ENCODE measurements around the gene HLA-DQA1. TPM values are rescaled to one million over a fixed set of nuclear protein-coding genes. Genes with fewer than 3 reads are reported as not detected.
"Not testable (repeated sequence)": the region's sequence is repeated elsewhere in the genome, so short reads cannot be mapped to it uniquely, and the experiment has no call there.

The HLA-DQA1 gene
- total RNA-seq, 1 experiment from 2014 or later = not detected

DNA sequence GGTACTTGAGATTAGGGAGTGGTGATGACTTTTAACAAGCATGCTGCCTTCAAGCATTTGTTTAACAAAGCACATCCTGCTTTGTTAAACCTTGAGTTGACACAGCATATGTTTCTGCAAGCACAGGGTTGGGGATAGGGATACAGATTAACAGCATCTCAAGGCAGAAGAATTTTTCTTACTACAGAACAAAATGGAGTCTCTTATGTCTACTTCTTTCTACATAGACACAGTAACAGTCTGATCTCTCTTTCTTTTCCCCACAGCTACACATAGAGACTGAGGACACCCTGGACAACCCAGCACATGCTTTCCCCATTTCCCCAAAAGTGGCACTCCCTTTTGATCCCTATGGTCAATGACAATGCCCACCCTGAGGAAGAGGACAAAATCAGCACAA lies 20.6 kb downstream of the HLA-DQA1 start:
- DNase-seq (ENCODE audit: low read depth) = not testable (repeated sequence)

DNA sequence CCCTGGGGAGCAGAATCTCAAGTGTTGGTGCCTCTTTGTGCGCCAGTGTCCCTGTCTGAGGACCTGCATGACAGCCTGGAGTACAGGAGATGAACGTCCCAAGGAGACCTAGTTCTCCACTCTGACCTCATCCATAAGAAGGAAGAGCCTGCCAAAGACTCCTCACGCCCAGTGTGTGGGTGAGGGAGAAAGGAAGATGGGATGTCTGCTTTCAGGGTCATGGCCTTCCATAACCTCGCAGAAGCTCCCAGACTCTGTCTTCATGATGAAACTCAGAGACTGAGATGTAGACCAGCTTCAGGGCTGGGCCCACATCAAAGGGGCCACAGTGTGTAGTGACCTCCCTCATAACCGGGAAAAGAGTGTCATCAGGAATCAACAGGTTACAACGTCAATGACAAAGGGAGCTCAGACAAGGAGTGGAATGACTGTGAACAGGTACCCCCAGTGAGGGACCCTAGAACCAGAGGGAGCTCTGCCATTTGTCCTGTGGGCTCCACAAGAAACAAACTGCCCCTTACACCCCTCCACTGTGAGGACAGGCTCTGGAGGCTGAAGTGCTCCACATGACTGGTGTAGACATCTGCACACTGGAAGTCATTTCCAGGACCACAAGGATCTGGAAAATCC lies 21.2 kb downstream of the HLA-DQA1 start:
- DNase-seq (ENCODE audit: low read depth) = no peak

DNA sequence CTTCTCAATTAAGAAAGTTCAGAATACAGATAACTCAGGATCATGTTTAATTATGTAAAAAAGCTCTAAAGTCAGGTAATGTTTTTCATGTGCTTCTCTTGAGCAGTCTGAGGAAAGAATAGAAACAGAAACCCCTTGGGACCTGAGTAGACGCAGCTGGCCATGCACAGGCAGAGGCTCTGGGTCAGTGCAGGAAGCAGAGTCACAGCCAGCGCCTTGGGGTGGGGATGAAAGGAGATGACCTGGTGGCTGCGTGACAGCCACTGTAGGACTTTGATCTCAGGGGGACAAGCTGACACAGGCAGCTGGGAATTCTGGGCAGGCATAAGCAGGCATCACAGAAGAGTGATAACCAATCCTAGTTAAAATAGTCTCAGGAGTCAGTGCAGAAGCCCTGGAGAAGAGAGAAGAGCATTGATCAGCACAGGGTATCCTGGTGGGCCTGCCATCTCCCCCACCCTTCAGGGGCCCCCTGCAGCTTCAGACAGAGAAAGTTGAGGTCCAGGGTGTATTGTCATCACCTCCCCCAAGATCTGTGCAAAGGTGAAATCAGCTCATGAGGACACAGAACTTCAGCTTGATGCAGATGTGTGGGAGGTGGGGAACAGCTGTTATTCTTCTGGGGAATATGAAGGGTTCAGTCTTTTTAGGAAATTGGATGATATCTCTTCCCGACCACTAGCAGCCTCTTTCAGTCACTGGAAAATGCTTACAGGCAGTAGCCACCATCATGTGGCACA lies 22.8 kb downstream of the HLA-DQA1 start:
- no peak for DNase-seq (ENCODE audit: low read depth)

DNA sequence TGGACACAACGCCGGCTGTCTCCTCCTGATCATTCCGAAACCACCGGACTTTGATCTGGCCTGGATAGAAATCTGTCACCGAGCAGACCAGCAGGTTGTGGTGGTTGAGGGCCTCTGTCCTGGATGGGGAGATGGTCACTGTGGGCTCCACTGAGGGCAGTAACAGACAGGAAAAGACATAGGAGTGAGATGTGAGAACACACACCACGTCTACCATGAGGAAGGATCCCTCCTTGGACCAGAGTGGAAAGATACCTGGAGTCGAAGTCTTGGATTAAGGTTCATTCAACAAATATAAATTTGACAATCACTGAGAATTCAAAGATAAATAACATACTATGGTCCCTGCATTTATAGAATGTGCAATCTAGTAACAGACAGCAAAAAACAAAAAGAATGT lies 24.9 kb downstream of the HLA-DQA1 start:
- no peak for DNase-seq (ENCODE audit: low read depth)

DNA sequence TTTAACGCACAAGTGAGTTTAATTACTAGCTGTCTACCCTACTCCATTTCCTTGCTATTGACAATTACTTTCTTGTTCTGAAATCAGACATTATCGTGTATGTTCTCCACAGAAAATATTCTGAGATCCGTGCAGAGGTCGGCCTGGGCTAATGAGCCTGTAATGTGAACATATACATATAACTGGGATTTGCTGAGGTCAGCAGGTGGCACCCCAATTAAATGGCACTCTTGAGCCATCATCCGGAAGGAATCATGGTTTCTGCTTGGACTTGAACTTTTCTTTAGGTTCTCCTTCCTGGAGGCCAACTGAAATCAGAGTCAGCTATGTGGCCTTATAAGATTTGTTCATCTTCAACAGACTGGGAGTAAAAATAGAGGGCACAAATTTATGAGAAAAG lies 25.6 kb downstream of the HLA-DQA1 start:
- no peak for DNase-seq (ENCODE audit: low read depth)

DNA sequence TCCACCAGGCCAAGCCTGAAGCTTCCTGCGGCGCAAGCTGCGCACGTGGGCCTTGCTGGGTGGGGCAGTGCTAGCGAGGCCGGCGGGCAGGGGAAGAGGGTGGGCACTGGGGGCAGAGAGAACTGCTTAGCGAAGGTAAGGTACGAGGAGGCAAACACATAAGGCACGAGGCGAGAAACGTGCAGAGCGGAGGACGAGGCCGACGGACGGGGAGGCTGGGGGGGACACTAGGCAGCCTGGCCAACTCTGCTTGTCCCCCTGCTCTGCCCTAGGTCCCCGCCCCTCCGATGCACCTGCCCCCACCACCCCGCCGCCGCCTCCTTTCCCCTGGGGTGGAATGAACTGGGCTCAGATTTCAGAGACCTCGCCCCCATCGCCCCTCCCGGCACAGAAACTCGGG lies 27.1 kb downstream of the HLA-DQA1 start:
- DNase-seq (ENCODE audit: low read depth) = no peak

DNA sequence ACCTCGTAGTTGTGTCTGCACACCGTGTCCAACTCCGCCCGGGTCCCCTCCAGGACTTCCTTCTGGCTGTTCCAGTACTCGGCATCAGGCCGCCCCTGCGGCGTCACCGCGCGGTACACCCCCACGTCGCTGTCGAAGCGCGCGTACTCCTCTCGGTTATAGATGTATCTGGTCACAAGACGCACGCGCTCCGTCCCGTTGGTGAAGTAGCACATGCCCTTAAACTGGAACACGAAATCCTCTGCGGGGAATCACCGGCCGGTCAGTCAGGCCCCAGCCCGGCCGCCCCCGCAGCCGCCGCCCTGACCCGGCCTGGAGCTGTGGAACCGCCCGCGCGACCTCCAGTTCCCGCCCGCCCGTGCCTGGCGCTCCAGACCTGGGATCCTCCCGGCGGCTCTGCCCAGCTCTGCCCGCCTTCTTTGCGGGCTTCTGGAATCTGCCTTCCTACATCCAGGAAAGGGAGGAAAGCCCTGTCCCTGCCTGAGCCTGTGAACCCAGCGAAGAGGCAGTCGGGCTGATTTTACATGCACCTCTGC lies 27.7 kb downstream of the HLA-DQA1 start:
- DNase-seq (ENCODE audit: low read depth) = no peak

DNA sequence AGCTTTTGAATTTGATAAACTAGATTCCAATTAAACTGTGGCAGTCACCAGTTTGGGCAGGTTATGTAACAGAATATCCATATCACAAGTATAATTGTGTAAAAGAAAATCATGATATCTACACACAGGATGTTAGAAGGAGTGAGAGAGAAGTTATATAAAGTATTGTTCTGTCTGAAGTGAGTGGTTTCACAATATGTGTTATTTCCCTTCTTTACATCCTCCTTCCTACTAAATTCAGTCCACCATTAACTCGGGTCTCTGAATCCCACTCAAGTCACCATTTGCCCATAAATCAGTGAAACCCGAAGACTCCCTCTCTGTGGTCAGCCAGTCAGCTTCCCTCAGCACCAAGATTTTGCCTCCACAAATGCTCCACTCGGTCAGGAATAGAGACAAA lies 28.5 kb downstream of the HLA-DQA1 start:
- no peak for DNase-seq (ENCODE audit: low read depth)

DNA sequence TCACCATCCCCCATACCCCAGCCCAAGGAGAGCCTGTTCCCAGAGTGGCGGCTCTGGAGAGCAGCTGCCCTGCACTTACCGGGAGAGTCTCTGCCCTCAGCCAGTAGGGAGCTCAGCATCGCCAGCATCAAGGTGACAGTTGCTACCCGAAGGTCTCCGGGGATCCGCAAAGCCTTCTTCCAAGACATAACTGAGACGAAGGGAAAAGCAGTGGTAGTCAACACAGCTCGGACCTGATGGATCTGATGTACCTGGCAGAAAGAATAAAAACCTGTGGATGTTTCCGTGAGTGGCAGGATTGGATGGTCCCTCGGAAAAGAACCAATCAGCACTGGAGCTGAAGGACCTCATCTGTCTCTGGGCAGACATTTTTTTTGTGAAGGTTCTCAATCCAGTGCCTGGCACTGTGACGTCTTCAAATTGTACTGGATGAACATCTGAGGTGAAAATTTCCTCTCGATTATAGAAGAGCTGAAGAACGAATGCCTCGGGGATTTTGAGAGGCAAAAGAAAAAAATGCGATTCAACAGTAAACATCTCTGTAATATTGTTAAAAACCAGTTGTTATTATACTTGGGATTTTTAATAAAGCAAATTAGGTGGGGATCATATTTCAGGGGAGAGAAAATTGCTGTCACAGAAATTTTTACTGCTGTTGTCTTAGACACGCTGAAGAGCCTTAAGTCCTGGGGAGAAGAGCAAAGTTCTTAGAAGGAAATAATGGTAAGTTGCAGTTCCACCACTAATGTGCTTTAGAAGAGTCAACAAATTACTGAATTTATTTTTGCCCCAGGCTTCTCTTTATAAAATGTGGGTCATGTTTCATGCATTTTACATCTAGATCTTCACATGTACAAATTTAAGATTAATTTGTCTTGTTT lies 29.5 kb downstream of the HLA-DQA1 start, which contains the start of gene HLA-DQB1:
Gene HLA-DQB1 (minus strand): TSS at position 238 of the 881 bp plus-strand sequence. CDS start 50 bp downstream, at position 188.
- peak; percentile 6 for DNase-seq (ENCODE audit: low read depth)

DNA sequence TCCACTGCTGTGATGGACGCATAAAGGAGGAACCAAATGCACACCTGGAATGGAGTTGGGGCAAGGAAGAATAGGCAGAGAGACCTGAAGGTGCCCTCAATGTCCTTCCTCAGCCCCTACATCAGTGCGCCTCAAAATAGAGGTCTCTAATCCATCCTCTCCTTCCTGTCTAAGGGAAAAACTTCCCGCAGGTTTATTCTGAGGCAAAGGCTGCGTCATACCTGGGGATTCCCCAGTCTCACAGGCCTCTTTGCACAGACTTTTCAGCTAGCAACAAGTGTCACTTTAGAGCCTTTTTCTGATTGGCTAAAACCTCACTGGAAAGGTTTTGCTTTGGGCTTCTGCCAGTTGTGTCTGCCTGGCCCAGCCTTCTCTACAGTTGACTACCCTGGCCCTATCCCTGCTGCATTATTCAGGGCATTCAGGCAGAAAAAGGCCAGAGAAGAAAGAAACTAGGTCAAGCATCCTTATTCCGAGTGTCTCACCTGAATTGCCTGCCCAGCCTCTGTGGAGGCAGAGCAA lies 31.1 kb downstream of the HLA-DQA1 start:
- DNase-seq (ENCODE audit: low read depth) = no peak

DNA sequence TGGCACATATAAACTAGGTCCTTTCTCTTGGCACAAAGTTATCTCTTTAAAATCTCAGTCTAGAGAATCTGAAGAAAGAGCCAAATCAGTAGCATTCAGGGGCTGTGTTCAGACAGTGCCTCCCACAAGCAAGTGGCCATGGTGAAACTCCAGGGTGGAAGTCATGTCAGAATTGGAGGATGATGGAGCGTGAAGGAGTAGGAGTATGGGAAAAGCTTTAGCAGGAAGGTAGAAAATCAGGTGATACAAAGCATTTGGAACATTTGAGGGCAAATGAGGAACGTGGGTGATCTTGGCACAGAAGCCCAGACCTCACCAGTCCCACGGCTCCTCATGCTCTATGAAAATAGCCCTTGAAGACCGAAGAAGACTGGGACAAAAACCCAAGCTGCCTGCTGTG lies 32.0 kb downstream of the HLA-DQA1 start:
- no peak for DNase-seq (ENCODE audit: low read depth)

DNA sequence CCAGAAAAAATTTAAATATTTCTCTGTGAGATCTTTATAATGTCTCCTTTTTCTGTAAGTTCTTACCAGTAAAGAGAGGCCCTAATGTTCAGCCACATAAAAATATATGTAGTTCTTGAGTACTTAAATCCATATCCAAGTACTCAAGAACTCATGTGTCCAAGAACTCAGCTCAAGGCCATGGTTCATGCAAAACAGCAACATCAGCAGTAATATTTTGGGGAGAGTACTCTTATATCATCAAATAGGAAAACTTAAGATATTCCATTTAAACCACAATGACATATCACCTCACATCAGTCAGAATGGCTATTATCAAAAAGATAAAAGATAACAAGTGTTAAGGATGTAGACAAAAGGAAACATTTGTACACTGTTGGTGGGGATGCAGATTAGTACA lies 32.7 kb downstream of the HLA-DQA1 start:
- no peak for DNase-seq (ENCODE audit: low read depth)

DNA sequence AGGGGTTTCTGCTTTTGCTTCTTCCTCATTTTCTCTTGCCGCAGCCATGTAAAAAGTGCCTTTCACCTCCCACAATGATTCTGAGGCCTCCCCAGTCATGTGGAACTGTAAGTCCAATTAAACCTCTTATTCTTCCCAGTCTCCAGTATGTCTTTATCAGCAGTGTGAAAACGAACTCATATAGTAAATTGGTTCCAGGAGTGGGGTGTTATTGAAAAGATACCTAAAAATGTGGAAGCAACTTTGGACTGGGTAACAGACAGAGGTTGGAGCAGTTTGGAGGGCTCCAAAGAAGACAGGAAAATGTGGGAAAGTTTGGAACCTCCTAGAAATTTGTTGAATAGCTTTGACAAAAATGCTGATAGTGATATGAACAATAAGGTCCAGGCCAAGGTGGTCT lies 34.7 kb downstream of the HLA-DQA1 start:
- not testable (repeated sequence) for DNase-seq (ENCODE audit: low read depth)

DNA sequence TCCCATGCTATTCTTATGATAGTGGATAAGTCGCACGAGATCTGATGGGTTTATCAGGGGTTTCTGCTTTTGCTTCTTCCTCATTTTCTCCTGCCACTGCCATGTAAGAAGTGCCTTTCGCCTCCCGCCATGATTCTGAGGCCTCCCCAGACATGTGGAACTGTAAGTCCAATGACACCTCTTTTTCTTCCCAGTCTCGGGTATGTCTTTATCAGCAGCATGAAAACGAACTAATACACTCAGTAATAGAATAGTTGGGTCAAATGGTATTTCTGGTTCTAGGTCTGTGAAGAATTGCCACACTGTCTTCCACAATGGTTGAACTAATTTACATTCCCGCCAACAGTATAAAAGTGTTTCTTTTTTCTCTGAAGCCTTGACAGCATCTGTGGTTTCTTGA lies 36.9 kb downstream of the HLA-DQA1 start:
- not testable (repeated sequence) for DNase-seq (ENCODE audit: low read depth)

DNA sequence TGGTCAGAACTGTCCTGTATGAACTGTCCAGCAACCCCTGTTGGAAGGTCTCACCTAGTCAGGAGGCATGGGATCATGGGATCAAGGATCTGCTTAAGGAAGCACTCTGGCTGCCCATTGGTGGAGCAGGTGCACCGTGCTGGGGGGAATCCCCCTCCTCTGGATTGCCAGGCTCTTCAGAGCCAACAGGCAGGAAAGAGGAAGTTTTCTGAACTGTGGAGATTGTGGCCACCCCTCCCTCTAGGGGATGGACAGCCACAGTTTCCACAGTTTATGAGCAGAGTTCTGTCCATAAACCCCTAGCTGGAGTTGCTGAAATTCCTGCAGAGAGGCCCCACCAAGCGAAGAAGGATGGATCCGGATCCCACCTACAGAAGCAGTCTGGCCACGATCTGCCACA lies 42.3 kb downstream of the HLA-DQA1 start:
- no peak for DNase-seq (ENCODE audit: low read depth)

DNA sequence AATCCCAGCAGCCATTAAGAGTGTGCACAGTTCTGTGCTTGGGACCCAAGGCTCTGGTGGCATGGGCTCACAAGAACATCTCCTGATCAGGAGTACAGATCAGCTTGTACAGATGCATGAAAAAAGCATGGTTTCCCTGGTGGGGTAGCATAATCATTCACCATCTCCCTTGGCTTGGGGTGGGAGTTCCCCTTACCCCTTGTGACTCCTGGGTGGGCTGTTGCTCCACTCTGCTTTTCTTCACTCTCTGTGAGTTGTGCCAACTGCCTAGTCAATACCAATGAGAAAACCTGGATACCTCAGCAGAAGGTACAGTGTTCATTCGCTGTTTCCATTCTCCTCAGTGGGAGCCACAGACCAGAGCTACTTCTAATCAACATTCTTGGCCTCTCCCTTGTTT lies 42.8 kb downstream of the HLA-DQA1 start:
- no peak for DNase-seq (ENCODE audit: low read depth)

DNA sequence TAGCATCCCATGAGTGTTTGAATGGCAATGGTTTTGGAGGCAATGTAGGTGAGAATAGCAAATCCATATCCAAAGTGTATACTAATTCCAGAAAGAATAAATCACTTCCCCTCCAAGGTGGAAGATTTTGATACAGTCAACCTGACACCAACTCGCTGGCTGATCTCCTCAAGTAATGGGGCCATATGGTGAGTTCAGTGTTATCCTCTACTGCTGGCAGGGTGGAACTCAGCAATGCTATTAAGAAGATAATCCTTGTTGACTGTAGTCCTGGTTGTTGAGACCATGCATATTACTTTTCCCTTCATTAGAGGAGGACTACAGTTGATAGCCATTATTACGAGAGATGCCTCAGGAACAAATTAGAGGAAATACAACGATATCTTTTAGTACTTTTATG lies 47.0 kb downstream of the HLA-DQA1 start:
- DNase-seq (ENCODE audit: low read depth) = no peak

DNA sequence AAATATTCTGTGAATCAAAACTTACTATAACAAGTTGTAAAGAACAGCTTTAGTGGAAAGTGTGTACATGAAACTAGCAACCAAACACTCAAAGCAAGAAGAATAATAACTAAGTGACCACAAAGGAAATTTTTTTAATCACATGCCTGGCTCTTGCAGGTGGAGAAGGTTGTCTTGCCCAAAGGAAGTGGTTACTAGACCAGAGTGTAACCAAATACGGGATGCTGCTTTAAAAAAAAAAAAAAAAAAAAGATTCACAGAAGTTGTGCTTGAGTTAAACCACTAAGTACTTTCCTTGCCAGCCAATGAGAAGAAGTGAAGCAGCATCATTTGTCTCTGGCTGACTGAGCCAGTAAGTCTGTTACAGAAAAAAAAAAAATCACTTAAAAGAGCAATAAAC lies 48.4 kb downstream of the HLA-DQA1 start:
- DNase-seq (ENCODE audit: low read depth) = peak; percentile 45

DNA sequence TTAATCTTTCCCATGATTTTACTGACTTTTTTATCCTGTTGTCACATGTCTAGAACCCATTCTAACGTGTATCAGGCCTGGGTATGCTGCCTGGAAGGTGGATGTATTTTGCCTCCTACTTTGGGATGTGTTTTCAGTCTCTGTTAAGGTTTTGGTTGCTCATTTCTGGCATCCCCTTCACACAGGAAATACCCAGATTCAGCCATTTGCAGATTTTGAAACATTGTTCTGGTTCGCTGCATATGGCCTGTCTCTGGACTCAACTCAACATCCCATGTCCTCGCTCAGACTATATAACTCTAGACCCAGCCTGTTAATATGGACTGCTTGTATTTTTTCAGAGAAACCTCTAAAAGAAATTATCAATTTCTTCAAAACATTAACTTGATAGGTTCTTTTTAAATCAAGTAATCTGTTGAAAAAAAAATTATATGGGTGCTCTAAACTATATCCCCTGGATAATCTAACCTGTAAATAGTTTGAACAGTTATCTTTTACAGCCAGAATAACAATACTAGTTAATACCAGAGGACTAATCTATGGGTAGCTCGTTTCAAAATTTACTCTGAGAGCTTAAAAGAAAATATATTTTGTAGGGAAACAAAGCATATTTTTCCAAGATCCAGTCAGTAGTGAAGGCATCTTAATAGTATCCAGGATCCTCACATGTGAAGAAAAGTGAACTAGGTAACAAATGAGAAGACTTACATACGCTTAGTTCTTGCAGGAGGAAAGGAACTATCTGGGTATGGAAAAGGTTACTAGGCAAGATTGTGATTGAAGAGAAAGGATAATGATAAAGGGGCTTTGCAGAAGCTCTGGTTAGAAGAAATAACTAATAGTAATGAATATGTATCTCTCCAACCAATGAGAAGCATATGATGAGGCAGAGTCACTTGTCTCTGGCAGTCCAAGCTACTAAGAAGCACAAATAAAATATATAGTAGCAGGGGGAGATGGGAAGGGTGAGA lies 52.6 kb downstream of the HLA-DQA1 start:
- no peak for DNase-seq (ENCODE audit: low read depth)

DNA sequence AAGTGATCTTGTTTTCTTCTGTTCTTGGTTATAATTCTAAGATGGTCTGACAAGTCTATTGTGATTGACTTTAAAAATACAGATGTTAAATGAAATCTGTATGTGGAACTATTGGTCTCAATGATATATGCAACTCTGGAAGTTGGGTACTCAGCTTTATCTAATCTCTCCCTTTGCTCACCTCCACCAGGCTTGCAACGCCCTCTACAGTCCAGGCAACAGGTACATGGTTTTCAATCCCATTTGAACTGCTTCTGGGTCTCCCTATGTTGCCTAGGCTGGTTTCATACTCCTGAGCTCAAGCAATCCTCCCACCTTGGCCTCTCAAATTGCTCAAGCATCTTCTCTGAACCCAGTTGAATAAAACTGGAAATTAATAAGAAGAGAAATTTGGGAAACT lies 54.8 kb downstream of the HLA-DQA1 start:
- DNase-seq (ENCODE audit: low read depth) = no peak

All from HT1080 (cell line).